H1 (cell line): ENCODE results near the gene PLXNB2. TPM values are rescaled to one million over a fixed set of nuclear protein-coding genes. Genes with fewer than 3 reads are reported as not detected.

ENCODE experiments used
- CHD7 ChIP-seq: fragments of 300-600 bp; sonication (generic); IDR thresholded peaks from 2 replicates; pipeline ENCODE4 v1.7.1; 2012; ENCODE audit warnings: low read length, moderate library complexity, mild to moderate bottlenecking, inconsistent platforms; ENCODE audit not compliant: insufficient replicate concordance
- GTF2F1 ChIP-seq: IDR thresholded peaks from 2 replicates; pipeline ENCODE4 v1.6.1; 2012; ENCODE audit warnings: low read depth, low read length, improper control_type of control experiment, borderline replicate concordance
- MAX ChIP-seq: IDR thresholded peaks from 2 replicates; pipeline ENCODE4 v1.6.1; 2012; ENCODE audit warnings: inconsistent platforms
- RBBP5 ChIP-seq: IDR thresholded peaks from 2 replicates; pipeline ENCODE4 v1.7.1; 2012; ENCODE audit warnings: low read depth, mild to moderate bottlenecking, inconsistent platforms, low read length, moderate library complexity, borderline replicate concordance
- RFX5 ChIP-seq: IDR thresholded peaks from 2 replicates; pipeline ENCODE4 v1.6.1; 2011; ENCODE audit warnings: low read depth, low read length, improper control_type of control experiment, borderline replicate concordance
- YY1 ChIP-seq: IDR thresholded peaks from 2 replicates; pipeline ENCODE4 v1.6.1; 2011; ENCODE audit warnings: low read depth, mild to moderate bottlenecking, low read length
- polyA plus RNA-seq, 7 experiments: library from polyadenylated mRNA; depleted of rRNA in 3 of 7; stranded (reverse) in 5 of 7; unstranded in 2 of 7; fragments of >200 nt in 5 of 7; fragments of 200-250 nt in 2 of 7; gene quantifications; 1 replicate in 5 of 7; 2 replicates in 1 of 7; 4 replicates in 1 of 7; pipeline versions ENCODE4 v1.2.1 to v1.2.3, GENCODE V29; 2011 to 2013; ENCODE audit warnings: missing spikeins in 2 of 7, mixed read lengths in 2 of 7
- total RNA-seq: library from RNA; stranded (reverse); fragmentation: NEBNext Ultra II Directional; extraction: Animal tissue kit (Norgen Biotek cat#: 25700); gene quantifications from 2 replicates; pipeline ENCODE4 v1.2.1, GENCODE V29; 2021

The PLXNB2 gene
- total and polyA plus RNA-seq, 2 of the 8 experiments (the other 6 are each of a cell fraction or from before 2014, with no cell fraction given): 58.3 to 92.8 TPM

DNA sequence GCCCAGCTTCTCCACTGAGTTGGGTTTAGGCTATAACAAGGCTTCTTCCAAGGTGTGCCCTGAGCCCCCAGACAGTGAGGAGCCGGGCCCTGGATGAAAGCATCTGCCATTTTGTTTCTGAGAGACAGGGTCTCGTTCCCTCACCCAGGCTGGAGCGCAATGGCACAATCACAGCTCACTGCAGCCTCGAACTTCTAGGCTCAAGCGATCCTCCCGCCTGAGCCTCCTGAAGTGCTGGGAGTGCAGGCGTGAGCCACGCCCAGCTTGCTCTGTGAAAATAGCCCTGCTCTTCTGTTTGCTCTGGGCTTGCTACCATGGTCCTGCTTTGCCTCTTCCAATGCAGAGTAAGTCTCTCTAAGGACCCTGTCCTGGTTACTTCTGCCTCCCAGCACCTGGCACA, 12.7 kb upstream of the PLXNB2 start (continued):
- no peak for TF ChIP-seq CHD7
- no peak for TF ChIP-seq RBBP5
- no peak for TF ChIP-seq MAX
- no peak for TF ChIP-seq RFX5
- TF ChIP-seq GTF2F1: no peak
- TF ChIP-seq YY1: no peak
